NCI-H146 treated with DMSO at 0.1 percent for 48 hours (cell line): ENCODE measurements around the gene PRKAG2.
A peak's percentile ranks its signal among the peaks of the same experiment; 100 is the strongest.

Experiments used
- DNase-seq: peaks from one replicate; lab custom pipeline; 2025; ENCODE audit not compliant: unreplicated experiment; lab: John Stamatoyannopoulos, UW

The PRKAG2 gene

DNA sequence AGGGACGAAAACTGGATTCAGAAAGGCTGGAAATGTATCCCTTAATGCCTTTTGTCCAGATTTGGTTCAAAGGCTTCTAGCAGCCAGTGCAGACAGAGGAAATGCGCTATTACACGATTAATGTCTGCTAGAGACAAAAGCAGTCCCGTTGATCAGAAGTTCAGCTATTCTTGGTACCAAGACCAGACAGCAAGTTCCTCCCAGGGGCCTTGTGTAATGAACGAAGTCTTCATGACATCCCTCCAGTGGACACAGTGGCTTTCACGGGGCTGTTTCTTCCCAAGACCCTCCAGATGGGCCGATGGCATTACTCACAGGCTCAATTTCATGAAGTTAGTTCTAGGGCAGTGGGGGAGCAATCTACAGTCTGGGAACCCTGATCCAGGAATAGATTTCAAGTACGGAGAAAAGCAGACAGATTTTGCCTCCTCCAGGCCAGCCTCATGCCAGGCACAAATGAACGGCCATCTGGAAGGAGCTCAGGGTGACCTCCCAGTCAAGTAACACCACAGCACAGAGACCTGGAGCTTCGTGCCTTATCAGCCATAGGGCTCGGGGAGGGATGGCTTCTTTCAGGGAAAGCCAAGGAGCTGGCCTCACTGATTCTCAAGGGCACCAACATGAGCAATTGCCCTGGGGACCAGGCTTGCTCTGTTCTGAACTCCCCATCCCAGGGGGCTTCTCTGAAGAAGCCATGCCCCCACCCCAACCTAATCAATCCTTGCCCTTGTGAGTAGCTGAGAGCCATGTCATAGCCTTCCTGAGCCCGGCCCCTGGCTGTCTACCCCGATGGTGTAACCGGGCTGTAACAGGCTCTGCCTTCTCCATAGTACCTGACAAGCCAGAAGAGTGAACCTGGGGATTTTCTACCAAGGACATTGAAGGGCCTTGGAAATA lies 101.1 kb downstream of the PRKAG2 start:
- no peak for DNase-seq

DNA sequence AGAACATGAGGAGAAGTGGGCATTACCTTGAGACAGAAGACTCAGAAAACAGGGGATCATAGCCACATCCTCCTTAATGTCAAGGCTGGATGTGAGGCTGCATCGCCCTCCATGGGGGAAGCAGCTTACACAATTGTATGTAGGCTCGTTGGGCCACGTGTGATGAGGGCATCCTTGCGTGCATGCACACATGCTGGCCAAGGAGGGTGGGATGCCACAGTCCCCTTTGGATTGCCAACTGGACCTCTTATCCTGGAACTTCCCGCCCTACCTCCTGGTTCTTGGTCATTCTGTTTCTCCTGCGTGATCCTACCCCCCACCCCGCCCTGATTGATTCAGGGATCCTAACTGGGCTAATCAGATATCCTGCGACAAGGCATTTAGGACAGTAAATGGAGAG lies 102.0 kb downstream of the PRKAG2 start:
- no peak for DNase-seq

DNA sequence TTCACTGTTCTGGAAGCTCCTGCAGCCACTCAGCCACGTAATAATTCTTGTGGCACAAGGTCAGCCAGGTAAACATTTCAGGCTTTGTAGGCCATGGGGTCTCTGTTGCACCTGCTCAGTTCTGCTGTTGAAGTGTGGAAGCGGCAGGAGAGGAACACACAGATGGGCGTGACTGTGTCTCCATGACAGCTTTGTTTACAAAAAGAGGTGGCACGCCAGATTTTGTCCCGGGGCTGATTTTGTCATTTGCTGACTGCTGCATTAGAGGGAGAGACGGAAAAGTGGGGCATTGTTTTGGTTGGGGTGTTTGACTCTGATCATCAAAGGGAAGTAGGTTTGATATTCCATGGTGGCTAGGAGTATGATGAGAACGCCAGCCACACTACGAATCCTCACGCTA lies 103.1 kb downstream of the PRKAG2 start:
- no peak for DNase-seq

DNA sequence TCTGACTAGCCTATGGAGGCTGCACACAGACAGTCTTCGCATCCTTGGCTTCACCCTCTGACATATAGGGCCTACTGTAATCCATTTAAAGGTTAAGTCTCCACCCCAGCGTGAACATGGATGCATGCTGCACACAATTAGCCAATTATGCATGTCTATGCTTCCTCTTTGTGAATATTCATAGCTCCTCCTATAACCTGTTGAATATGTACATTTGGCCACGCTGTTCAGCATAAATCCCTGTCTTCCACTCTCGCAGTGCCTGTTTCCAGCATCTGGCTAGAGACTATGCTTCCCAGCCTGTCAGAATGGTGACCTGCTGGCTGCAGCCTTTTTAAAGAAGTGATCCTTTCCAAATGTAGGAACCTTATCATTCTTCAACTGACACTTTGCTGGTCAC lies 106.7 kb downstream of the PRKAG2 start:
- DNase-seq = no peak

DNA sequence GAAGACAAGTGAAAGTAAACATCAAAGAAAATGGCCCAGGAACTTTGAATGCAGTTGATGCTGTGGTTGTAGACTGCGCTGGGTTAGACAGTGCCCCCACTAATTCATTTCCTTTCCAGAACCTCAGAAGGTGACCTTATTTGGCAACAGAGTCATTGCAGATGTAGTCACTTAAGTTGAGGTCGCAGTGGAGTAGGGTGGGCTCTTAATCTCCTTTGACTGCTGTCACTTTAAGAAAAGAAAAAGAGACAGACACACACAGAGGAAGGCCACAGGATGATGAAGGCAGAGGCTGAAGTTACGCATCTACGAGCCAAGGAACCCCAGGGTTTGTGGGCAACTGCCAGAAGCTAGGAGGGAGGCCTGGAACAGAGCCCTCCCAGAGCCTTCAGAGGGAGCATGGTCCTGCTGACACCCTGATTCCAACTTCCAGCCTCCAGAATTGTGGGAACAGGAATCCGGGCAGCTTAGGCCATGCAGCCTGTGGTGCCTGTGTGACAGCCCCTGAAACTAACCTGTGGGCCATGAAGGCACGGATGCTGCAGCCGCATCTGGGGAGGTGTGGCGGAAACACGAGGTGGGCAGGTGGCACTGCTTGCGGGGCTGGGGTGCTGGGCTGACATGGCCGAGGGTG lies 107.6 kb downstream of the PRKAG2 start:
- no peak for DNase-seq

DNA sequence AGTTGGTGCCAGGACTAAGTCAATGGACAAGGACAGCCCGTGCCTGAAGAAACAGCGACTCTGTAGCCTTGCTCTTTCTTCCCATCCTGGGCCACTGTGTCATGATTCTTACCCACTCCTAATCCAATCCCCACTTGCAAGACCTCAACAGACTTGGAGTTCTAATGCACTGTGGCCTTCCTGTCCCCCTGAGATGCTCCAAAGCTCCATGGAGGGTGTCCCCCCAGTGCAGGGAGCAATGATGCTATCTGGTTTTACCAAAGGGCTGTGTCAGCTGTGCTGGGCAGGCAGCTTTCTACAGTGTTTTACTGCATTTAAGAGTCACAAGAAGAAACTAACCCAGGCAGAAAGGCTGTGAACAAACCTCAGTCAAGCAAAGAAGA lies 108.1 kb downstream of the PRKAG2 start:
- DNase-seq = no peak

DNA sequence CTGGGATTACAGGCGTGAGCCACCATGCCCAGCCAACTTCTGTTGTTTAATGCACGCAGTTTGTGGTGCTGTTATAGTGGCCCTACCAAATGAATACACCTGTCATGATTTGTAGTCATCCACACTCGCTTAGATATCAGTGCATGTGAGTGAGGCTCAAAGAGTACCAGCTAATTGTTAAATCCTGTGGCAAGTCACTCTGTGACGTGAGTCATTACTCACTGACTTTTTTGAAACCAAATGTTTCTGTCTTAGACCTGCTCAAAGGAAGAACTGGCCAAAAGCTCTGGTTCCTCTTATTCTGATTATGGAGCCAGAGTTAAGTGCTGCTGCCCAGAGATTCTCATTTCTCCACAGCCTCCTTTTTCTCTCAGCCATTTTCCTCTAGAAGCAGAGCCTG lies 109.4 kb downstream of the PRKAG2 start:
- DNase-seq = no peak

DNA sequence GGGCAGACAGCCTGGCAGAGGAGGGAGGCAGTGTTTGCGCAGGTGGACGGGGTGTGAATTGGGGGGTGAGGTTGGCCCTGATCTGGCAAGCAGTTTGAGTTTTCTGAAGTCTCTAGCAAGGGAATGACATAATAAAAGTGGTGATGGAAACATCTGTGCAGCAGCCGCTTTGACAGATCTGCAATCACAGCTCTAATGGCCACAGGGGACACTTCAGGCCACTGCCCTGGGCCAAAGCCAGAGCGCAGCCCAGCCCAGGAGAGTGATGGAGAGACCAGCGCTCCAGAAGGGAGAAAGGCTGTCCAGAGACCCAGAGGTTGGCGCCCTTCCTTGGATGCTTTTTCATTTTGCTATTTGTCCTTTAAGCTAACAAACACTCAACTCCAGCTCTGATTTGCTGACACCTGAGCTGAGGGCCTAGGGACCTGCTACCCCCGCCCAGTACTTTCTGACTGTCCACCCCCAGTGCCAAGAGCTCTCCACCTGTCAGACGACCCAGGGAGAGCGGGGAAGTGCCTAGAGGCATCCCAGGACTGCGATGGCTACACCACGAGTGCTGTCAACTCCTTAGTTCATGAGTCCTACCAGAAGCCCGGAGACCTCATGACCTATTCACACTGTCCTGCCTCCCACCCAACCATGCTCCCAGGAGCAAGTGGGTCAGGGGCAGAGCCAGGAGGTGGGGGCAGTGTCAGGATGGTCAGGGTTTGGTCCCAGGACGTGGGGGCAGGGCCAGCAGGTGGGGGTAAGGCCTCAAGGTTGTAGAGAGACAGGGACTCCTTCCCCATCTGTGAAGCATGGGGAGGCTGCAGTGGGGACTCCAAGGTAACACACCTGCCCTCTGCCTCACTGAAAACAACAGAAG lies 112.6 kb downstream of the PRKAG2 start:
- no peak for DNase-seq

DNA sequence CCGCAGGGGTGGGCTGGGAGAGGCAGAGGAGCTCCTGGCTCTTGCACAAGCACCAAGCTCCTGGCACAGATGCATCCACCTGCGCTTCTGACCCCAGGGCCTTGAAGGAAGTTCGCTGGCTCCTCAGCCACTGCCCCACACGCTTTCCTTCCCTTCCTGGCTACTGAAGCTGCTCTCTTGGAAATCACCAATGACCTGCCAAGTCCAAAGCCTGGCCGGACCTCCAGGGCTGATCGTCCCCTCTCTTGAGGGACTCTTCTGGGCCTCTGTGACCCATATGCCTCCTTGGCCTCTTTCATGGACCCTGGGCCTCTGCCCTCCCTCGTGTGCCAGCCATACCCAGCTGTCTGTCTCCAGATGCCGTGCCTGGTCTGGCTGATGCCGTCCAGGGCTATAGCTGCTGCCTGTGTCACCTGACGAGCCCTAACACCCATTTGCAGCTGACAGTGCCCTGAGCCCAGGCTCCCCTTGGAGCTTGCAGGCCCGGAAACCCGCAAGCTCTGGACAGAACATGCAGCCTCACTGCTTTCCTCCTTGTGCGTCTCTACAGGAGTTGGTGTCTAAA lies 113.4 kb downstream of the PRKAG2 start:
- DNase-seq = no peak

DNA sequence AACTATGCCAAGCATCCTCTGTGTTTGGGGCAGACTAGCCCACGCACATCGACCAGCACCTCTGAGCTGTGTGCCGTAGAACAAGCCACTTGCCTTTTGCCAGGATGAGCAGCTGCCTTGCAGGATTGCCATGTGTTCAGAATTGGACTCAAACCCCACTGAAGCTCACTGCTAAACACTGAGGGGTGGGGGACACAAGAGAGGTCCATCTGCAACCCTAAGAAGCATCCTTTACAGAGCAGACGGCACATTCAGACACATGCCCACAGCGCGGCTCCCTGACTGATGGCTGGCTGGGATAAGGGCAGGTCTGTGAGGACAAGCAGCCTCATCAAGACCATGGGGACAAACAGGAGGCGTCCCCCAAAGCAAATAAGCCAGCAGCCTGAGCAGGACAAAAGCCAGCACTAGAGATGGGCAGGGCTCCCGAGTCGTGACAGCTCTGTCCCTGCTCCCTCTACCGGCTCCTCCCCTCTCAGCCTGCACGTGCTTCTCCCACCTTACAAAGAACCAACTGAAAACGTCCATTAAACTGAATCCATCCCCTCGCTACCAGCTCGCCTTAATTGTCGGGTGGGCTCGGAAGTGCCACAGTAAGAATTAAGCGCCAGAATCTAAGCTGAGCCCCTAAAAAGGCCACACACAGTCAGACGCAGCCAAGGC lies 114.2 kb downstream of the PRKAG2 start:
- no peak for DNase-seq

DNA sequence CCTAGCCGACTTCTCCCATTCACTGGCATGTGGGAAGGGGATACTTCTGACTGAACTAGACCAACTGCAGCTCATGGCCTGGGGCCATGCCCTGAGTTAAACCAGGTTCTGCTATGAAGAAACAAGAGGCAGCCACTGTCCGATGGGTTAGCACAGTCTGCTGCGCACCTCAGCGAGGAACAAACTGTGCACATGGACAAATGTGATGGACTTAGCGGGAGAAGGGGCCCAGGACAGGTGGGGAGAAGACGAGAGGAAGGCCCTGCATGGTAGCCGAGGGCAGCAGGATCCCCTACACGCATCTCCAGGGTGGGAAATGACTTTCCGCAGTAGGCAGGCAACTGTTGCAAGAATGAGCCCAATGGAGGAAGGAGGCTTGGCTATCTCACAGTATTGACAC lies 115.0 kb downstream of the PRKAG2 start:
- no peak for DNase-seq

DNA sequence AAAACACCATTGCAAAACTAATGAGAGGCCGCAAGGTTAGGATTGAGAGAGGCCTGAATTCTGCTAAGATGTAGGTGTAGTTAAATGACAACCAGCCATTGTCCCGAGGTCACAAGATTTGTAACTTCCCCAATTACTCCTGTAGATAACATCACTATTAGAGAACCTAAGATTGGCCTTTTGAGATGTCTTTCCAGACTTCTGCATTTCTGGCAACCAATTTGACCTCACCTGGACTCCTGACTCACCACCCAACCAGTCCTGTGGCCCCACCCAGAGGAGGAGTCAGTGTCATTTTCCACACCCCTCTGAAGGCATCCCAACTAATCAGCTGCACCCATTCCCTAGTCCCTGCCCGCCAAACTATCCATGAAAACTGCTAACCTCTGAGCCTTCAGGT lies 115.7 kb downstream of the PRKAG2 start:
- DNase-seq = no peak

DNA sequence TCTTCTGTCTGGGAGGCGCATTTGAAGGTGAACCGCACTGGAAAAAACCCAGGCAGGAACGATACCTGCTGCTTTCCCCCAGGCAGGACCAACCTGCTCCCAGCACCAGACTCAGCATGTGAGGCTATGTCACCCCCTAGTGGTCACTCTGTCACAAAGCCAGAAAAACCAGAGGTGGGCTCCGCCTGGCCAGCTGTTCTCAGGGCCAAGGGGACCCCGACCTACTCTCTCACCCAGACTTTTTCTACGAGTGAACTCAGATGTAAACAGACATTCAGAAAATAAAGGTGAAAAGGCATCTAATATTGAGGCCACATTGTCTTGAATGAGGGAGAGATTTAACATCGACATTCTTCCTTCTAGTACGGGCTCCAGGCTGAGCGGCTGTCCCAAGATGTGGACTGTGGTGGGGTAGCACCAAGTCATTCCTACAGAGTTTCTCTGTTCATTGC lies 117.3 kb downstream of the PRKAG2 start:
- peak; percentile 63 for DNase-seq

DNA sequence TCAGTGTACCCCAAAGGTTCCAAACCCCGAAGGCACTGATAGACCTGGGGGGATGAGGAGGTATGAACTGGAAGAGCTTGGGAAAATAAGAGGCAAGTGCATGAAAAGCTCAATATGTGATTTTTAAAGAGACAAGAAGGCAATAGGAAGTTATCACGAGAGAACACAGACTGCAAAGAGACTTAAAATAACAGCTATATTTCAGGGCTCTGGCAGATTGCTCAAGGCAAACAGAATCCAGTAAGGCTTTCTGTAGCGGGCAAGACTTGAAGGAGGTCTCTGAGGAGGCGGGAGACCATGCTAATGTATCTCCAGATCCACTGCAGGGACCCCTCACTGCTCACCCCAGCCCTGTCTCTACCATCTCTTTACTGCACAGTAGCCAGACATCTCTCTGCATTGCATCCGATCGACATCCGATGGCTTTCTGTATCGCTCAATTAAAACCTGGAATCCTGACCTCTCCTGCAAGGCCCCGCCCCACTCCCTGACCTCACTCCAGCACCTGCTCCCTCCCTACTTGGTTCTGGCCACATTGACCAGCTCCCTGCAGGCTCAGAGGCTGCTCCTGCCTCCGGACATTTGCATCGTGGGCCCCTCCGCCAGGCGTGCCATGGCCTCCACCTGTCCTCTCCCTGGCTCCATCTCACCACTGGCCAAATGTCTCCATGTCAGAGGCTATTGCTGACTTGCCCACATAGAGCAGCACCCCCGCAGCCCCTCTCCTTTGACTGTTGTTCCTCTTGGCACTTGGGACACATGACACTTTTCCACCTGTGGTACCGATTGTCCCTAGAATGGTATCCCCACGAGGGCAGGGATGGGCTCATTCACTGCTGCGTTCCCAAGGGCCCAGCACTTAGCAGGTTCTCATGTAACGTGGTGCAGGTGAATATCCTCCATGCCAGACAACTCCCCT lies 118.0 kb downstream of the PRKAG2 start:
- DNase-seq = no peak

DNA sequence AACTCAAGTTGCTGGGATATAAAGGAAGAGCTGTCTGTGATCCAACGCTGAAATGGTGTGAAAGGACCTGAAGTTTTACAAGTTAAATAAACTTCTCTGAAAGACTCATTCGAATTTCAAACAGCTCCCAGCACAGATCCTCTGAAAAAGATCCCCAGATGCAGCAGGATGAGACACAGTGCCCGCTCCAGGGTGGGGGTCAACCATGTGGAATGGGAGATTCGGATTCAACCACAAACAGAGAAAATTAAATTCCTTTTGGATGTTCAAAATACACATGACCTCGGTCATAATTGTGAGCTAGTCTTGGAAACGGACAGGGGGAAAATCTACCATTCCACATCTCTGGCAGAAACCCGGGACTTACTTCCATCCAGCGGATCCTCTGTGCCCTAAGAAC lies 119.6 kb downstream of the PRKAG2 start:
- DNase-seq = no peak

DNA sequence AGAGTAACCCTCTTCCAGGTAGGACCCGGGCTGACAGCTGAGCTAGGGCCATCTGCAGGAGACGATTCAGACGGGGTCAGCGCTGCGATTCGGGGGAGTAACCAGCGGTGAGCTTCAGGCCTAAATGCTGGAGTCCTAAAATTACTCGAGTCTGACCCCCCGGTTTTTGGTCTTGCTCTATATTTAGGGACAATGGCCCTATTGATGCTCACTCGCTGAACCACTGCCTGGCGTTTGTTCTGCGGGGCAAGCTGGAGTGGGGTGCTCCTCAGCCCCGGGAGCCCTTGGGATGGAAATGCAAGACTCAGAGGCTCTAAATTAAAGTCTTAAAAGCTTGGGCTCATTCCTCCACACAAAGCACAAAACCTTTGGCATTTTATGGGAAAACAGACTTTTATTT lies 120.0 kb downstream of the PRKAG2 start:
- no peak for DNase-seq

DNA sequence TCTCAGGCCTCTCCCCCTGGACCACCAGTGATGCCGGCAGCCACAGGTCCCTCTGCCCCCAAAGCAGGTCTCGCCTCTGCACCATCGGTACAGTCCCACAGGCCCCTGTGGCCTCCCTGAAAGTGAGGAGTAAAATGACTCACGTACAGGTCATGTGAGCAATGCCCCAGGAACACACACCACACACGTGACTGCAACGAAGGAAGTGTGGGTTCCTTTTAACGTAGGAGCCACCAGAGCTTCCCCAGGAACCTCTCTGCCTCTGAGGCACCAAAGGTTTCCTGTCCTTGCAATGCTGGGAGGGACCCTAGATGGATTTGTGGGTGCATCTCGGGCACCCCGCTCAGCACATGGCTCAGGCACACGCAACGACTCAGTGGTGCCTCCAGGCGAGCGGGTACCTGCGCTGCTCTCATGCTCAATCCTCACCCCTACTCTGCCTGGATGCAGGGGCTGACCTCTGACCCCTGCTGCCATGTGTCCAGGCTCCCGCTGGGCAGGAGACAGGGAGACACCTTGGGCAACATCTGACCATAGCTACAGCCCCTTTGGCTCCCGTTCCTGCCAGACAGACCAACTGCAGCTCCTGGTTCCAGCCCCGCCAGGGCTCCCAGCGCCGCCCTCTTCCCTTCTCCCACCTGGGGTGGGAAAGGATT lies 120.7 kb downstream of the PRKAG2 start:
- DNase-seq = no peak

DNA sequence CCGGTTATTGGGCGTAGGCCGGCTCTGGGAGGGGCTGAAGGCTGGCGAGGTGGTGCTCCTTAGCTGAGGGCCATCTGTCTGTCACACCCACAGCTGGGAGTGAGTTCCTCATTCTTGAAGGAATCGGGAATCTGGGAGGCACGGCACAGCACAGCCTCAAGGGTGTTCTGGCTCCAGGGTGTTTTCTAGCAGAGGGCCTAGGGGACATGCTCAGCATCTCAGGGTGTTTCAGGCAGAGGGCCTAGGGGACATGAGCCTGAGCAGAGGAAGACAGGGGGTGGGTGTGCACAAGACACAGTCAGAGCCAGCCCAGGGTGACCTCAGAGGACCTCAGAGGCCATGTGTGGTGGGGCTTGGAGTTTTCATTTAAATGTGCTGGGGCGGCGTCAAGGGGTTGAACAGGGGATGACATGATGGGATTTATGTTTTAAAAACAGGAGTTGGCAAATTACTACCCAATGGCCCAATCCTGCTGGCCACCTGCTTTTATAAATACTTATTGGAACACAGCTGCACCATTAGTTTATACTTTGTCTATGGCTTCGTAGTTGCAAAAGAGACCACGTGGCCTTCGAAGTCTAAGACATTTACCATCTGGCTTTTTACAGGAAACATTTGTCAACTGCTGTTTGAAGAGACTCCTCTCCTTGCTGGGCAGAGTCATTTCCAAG lies 121.6 kb downstream of the PRKAG2 start:
- no peak for DNase-seq

DNA sequence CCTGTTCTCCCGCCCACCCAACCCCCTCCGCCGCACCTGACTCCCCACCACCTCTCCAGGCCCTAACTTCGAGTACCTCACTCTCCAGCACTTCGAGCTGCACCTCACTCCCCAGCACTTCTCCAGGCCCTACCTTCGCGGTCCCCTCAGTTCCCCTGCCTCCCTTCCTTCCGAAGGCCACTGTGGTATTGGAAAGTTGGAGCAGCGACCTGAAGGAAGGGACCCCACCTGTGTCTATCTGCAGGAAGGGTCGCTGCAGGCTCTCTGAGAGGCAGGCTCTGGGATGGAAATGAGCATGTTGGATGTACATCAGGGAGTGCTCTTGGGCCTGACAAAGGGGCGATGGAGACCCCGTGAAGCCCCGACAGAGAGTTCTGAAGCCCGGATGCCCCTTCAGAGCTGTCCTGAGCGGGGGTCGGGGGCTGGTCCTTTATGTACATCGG lies 122.2 kb downstream of the PRKAG2 start:
- DNase-seq = no peak
